ENCODE measurements around the gene FLNB. TPM values are rescaled to one million over a fixed set of nuclear protein-coding genes. Genes with fewer than 3 reads are reported as not detected.

Gene FLNB
- total RNA-seq, 2 donors from 2014 or later, result 212 to 221 TPM

- TF ChIP-seq CTCF (conservative IDR thresholded peaks at IDR 0.05), result no peak
- Mint-ChIP-seq H3K9me3 (no peaks in the 10 kb centered on the region), H3K4me1 (peaks cover 1% of the 10 kb centered on the region), H3K36me3 (ENCODE audit: low read depth) (peaks cover 86% of the 10 kb centered on the region), H3K27ac (no peak overlapping the region), H3K27me3 (ENCODE audit: insufficient read depth) (no peaks in the 10 kb centered on the region), H3K4me3 (no peak overlapping the region)
- Histone ChIP-seq H3K4me3 (ENCODE audit: low read length) (no peak overlapping the region), H3K27me3 (ENCODE audit: control insufficient read depth, insufficient read depth, low read length, poor library complexity, severe bottlenecking) (no peaks in the 10 kb centered on the region), H3K36me3 (ENCODE audit: control insufficient read depth, insufficient read depth, low read length) (peaks cover 96% of the 10 kb centered on the region), H3K9me3 (ENCODE audit: control insufficient read depth, low read length) (no peaks in the 10 kb centered on the region), H3K9ac (ENCODE audit: extremely low read depth, low read length, poor library complexity, severe bottlenecking) (no peak overlapping the region), H3K27ac (ENCODE audit: low read depth, low read length) (no peak overlapping the region), H3K4me1 (ENCODE audit: control insufficient read depth, insufficient read depth, low read length) (no peaks in the 10 kb centered on the region)
- no peak for DNase-seq
- 93 to 96% methylated on average over 2 to 4 of the region's 4 CpGs for WGBS, 2 experiments (ENCODE audit: insufficient coverage in 1 of 2, insufficient read length in 1 of 2)
These were observed 94.1 kb downstream of the FLNB start for GRCh38 chr3:58102390-58102750.

GRCh38 chr3:58102976-58103451, 94.8 kb downstream of the FLNB start:
- Histone ChIP-seq H3K4me1 (ENCODE audit: control insufficient read depth, insufficient read depth, low read length) (no peaks in the 10 kb centered on the region), H3K4me3 (ENCODE audit: low read length) (no peak overlapping the region), H3K27me3 (ENCODE audit: control insufficient read depth, insufficient read depth, low read length, poor library complexity, severe bottlenecking) (no peaks in the 10 kb centered on the region), H3K36me3 (ENCODE audit: control insufficient read depth, insufficient read depth, low read length) (peaks cover 96% of the 10 kb centered on the region), H3K9ac (ENCODE audit: extremely low read depth, low read length, poor library complexity, severe bottlenecking) (no peak overlapping the region), H3K27ac (ENCODE audit: low read depth, low read length) (no peak overlapping the region), H3K9me3 (ENCODE audit: control insufficient read depth, low read length) (no peaks in the 10 kb centered on the region)
- peaks cover 7% of the 10 kb centered on the region for H3K4me1 Mint-ChIP-seq
- TF ChIP-seq CTCF (conservative IDR thresholded peaks at IDR 0.05), result no peak
- no peaks in the 10 kb centered on the region for H3K9me3 Mint-ChIP-seq
- no peak overlapping the region for H3K4me3 Mint-ChIP-seq
- WGBS, 2 experiments (ENCODE audit: insufficient coverage in 1 of 2, insufficient read length in 1 of 2), result 93 to 98% methylated on average over 6 to 10 of the region's 10 CpGs
- no peaks in the 10 kb centered on the region for H3K27me3 Mint-ChIP-seq (ENCODE audit: insufficient read depth)
- no peak for DNase-seq
- H3K36me3 Mint-ChIP-seq (ENCODE audit: low read depth), result peaks cover 88% of the 10 kb centered on the region
- H3K27ac Mint-ChIP-seq, result peak overlapping the region; percentile 78

GRCh38 chr3:58104151-58104550, 95.9 kb downstream of the FLNB start:
- peaks cover 13% of the 10 kb centered on the region for H3K4me1 Mint-ChIP-seq
- 88 to 95% methylated on average over 6 to 8 of the region's 8 CpGs for WGBS, 2 experiments (ENCODE audit: insufficient coverage in 1 of 2, insufficient read length in 1 of 2)
- TF ChIP-seq CTCF (conservative IDR thresholded peaks at IDR 0.05), result no peak
- Histone ChIP-seq H3K9ac (ENCODE audit: extremely low read depth, low read length, poor library complexity, severe bottlenecking) (no peak overlapping the region), H3K4me1 (ENCODE audit: control insufficient read depth, insufficient read depth, low read length) (no peaks in the 10 kb centered on the region), H3K36me3 (ENCODE audit: control insufficient read depth, insufficient read depth, low read length) (peaks cover 96% of the 10 kb centered on the region), H3K4me3 (ENCODE audit: low read length) (no peak overlapping the region), H3K9me3 (ENCODE audit: control insufficient read depth, low read length) (no peaks in the 10 kb centered on the region), H3K27ac (ENCODE audit: low read depth, low read length) (no peak overlapping the region), H3K27me3 (ENCODE audit: control insufficient read depth, insufficient read depth, low read length, poor library complexity, severe bottlenecking) (no peaks in the 10 kb centered on the region)
- H3K27me3 Mint-ChIP-seq (ENCODE audit: insufficient read depth), result no peaks in the 10 kb centered on the region
- no peak for DNase-seq
- H3K27ac Mint-ChIP-seq, result peak overlapping the region; percentile 21
- peaks cover 92% of the 10 kb centered on the region for H3K36me3 Mint-ChIP-seq (ENCODE audit: low read depth)
- H3K4me3 Mint-ChIP-seq, result no peak overlapping the region
- H3K9me3 Mint-ChIP-seq, result no peaks in the 10 kb centered on the region
